ENCODE measurements around the gene CEP112.

GRCh38 chr17:65959630-65960029 lies 232.3 kb downstream of the CEP112 start:
- TF ChIP-seq POLR2A (IDR thresholded peaks at IDR 0.05; ENCODE audit: low read depth, low read length) (no peak), PAX5 (IDR thresholded peaks at IDR 0.05; ENCODE audit: insufficient read depth, low read length, severe bottlenecking) (no peak)

Data from GM12891 (cell line).